B cell (primary cell): Measurements from ENCODE around the gene ABHD16A. TPM values are rescaled to one million over a fixed set of nuclear protein-coding genes. Genes with fewer than 3 reads are reported as not detected.

Experiments
- ATAC-seq: fragments of 200-7000 bp; cut with Tn5 transposase; one replicate; pipeline ENCODE4 v1.10.0; 2021; ENCODE audit warnings: low read depth, mild to moderate bottlenecking, moderate number of reproducible peaks, moderate library complexity
- CTCF ChIA-PET: fragments of 350-600 bp; sonication (Branson Sonifier 250); formaldehyde crosslinking; loops from one replicate; lab custom pipeline; 2021; ENCODE audit warnings: antibody characterized with exemption, inconsistent platforms; lab: Charles Lee
- POLR2A ChIA-PET: fragments of 350-600 bp; sonication (Branson Sonifier 250); formaldehyde crosslinking; loops from one replicate; lab custom pipeline; 2021; ENCODE audit warnings: antibody characterized with exemption; lab: Charles Lee
- DNase-seq: peaks from one replicate; pipeline ENCODE4 v3.0.0; 2013
- H2AFZ ChIP-seq: 2 replicates; pipeline ENCODE4 v1.6.1; 2012; ENCODE audit warnings: mild to moderate bottlenecking, low read depth, low read length; ENCODE audit not compliant: insufficient read depth, poor library complexity, severe bottlenecking
- H3K27ac ChIP-seq, 2 donors: 1 replicate in 1 of 2; 2 replicates in 1 of 2; pipeline ENCODE4 v1.5.1; 2012 to 2013; ENCODE audit warnings: low read length in 2 of 2, mild to moderate bottlenecking in 2 of 2, moderate library complexity in 1 of 2
- H3K27me3 ChIP-seq, 4 experiments: fragments of 200-600 bp in 1 of 4; sonication (generic) in 1 of 4; replicated peaks in 1 of 4; 1 replicate in 2 of 4; 2 replicates in 2 of 4; pipeline versions ENCODE4 v1.6.1 to v1.7.0; 2013 to 2016; ENCODE audit warnings: low read length in 3 of 4, mild to moderate bottlenecking in 2 of 4, mixed read lengths in 1 of 4, moderate library complexity in 1 of 4; ENCODE audit not compliant: insufficient read depth in 4 of 4, control insufficient read depth in 3 of 4; ENCODE audit errors: control extremely low read depth in 1 of 4
- H3K36me3 ChIP-seq, 2 experiments: replicated peaks in 1 of 2; 1 replicate in 1 of 2; 2 replicates in 1 of 2; pipeline versions ENCODE4 v1.6.1 to v1.7.1; 2013; ENCODE audit warnings: low read length in 1 of 2; ENCODE audit not compliant: insufficient read depth in 2 of 2, control insufficient read depth in 1 of 2; ENCODE audit errors: control extremely low read depth in 1 of 2, extremely low read depth in 1 of 2
- H3K4me1 ChIP-seq, 2 donors: fragments of 200-600 bp in 1 of 2; sonication (generic) in 1 of 2; 1 replicate in 1 of 2; 2 replicates in 1 of 2; pipeline versions ENCODE4 v1.5.1 to v1.6.1; 2013 to 2017; ENCODE audit warnings: low read length in 2 of 2; ENCODE audit not compliant: control insufficient read depth in 2 of 2, insufficient read depth in 2 of 2
- H3K4me2 ChIP-seq: replicated peaks from 2 replicates; pipeline ENCODE3; 2012; ENCODE audit warnings: mild to moderate bottlenecking, low read depth, low read length; ENCODE audit not compliant: poor library complexity, severe bottlenecking
- H3K4me3 ChIP-seq, 5 experiments: fragments of 200-600 bp in 1 of 5; sonication (generic) in 1 of 5; 1 replicate in 3 of 5; 2 replicates in 2 of 5; pipeline versions ENCODE4 v1.5.1 to v1.7.0; 2011 to 2016; ENCODE audit warnings: low read length in 4 of 5, mild to moderate bottlenecking in 4 of 5, low read depth in 2 of 5, control low read depth in 1 of 5, moderate library complexity in 1 of 5; ENCODE audit not compliant: insufficient read depth in 1 of 5; ENCODE audit errors: control extremely low read depth in 1 of 5, extremely low read depth in 1 of 5
- H3K79me2 ChIP-seq: fragments of 200-600 bp; sonication (generic); one replicate; pipeline ENCODE4 v1.6.0; 2016; ENCODE audit warnings: low read length; ENCODE audit not compliant: control insufficient read depth, insufficient read depth
- H3K9ac ChIP-seq: fragments of 200-600 bp; sonication (generic); 2 replicates; pipeline ENCODE4 v1.6.1; 2017; ENCODE audit warnings: mild to moderate bottlenecking, low read length, moderate library complexity
- H3K9me3 ChIP-seq, 3 donors: one replicate each; pipeline versions ENCODE4 v1.6.1 to v1.7.1; 2013; ENCODE audit warnings: low read length in 2 of 3; ENCODE audit not compliant: control insufficient read depth in 2 of 3, insufficient read depth in 1 of 3; ENCODE audit errors: control extremely low read depth in 1 of 3
- H4K20me1 ChIP-seq: 2 replicates; pipeline ENCODE4 v1.6.0; 2012; ENCODE audit warnings: mild to moderate bottlenecking, low read length; ENCODE audit not compliant: insufficient read depth, control insufficient read depth, poor library complexity, severe bottlenecking
- H3K27ac Mint-ChIP-seq: one replicate; pipeline ENCODE4 v1.8.0; 2021; ENCODE audit warnings: mixed read lengths
- H3K27me3 Mint-ChIP-seq: one replicate; pipeline ENCODE4 v1.8.0; 2021; ENCODE audit warnings: mixed read lengths
- H3K4me1 Mint-ChIP-seq: one replicate; pipeline ENCODE4 v1.8.0; 2021; ENCODE audit warnings: mixed read lengths
- H3K4me3 Mint-ChIP-seq: one replicate; pipeline ENCODE4 v1.8.0; 2021; ENCODE audit warnings: mixed read lengths
- H3K9me3 Mint-ChIP-seq: one replicate; pipeline ENCODE4 v1.8.0; 2022; ENCODE audit warnings: mixed read lengths; ENCODE audit not compliant: insufficient read depth
- EZH2 ChIP-seq: IDR thresholded peaks from 2 replicates; pipeline ENCODE4 v1.6.1; 2012; ENCODE audit warnings: borderline replicate concordance, low read depth, mild to moderate bottlenecking, moderate library complexity, low read length; ENCODE audit not compliant: insufficient read depth, poor library complexity, severe bottlenecking
- WGBS: methylation state at CpG from one replicate; pipeline ENCODE4 v1.1.5; 2013; ENCODE audit warnings: missing lambda C conversion rate; ENCODE audit not compliant: insufficient coverage; 5-methylcytosine and 5-hydroxymethylcytosine counted together
- intact Hi-C: fragments of 100-400 bp; cut with micrococcal nuclease; formaldehyde crosslinking; loops from one replicate; pipeline ENCODE4 v1.10.0; 2022
- polyA plus RNA-seq: library from polyadenylated mRNA; depleted of rRNA; stranded (reverse); fragments of >200 nt; gene quantifications from 2 replicates; pipeline ENCODE4 v1.2.3, GENCODE V29; 2012
- total RNA-seq, 2 donors: library from RNA; stranded (reverse); fragments of 120-200 nt in 1 of 2; gene quantifications; 1 replicate in 1 of 2; 2 replicates in 1 of 2; pipeline versions ENCODE4 v1.2.3 to v1.2.4, GENCODE V29; 2013 to 2022
- TF ChIP-seq, protein P1 (sequence below): fragments of 200-600 bp; IDR thresholded peaks from one replicate; pipeline ENCODE4 v1.8.0; 2022; ENCODE audit warnings: antibody characterized with exemption, mild to moderate bottlenecking

Gene ABHD16A
- total and polyA plus RNA-seq, 2 donors (not counting 1 experiment from before 2014, with no cell fraction given): 78.3 to 97.5 TPM

- peak overlapping the region; percentile 0 to 87 (median 44) for H3K4me3 ChIP-seq
- no peaks in the 10 kb centered on the region for H3K9me3 ChIP-seq
- Mint-ChIP-seq H3K27ac (peak overlapping the region; percentile 91), H3K4me1 (peaks cover 75% of the 10 kb centered on the region), H3K27me3 (no peaks in the 10 kb centered on the region), H3K9me3 (no peaks in the 10 kb centered on the region), H3K4me3 (peak overlapping the region; percentile 100)
- H2AFZ ChIP-seq: peak overlapping the region; percentile 42
- POLR2A ChIA-PET: interaction anchor here (0.6 to 3.1 kb wide), 17 partner anchors 8 to 157 kb away, joined by 3 to 20 read pairs (median 5); partner anchors contain the start of genes ABHD16A, DDAH2, HSPA1A and HSPA1B
- peak overlapping the region; percentile 91 for H3K9ac ChIP-seq
- peaks cover 53 to 57% of the 10 kb centered on the region in 2 donors for H3K4me1 ChIP-seq
- DNase-seq (peak; percentile 90), ATAC-seq (peak; percentile 25)
- H3K4me2 ChIP-seq: peak overlapping the region; percentile 82
- intact Hi-C loops: loop anchor here (1.0 to 10.0 kb wide), 11 partner anchors 8 to 457 kb away; partner anchors contain the start of genes ABHD16A, CSNK2B, DDX39B and DXO
- WGBS: 5% methylated on average over 4 of the region's 6 CpGs
- H3K79me2 ChIP-seq: peaks cover 57% of the 10 kb centered on the region
- no peaks in the 10 kb centered on the region for H3K27me3 ChIP-seq
- H3K36me3 ChIP-seq: peaks cover 6 to 12% of the 10 kb centered on the region in 2 experiments
- peak overlapping the region; percentile 81 to 96 for H3K27ac ChIP-seq
- CTCF ChIA-PET: interaction anchor here (0.6 to 7.8 kb wide), 18 partner anchors 9 to 149 kb away, joined by 3 to 90 read pairs (median 4); partner anchors contain the start of genes ABHD16A, DDAH2, LSM2 and LY6G5C
- no peak for TF ChIP-seq EZH2
- TF ChIP-seq, protein P1, sequence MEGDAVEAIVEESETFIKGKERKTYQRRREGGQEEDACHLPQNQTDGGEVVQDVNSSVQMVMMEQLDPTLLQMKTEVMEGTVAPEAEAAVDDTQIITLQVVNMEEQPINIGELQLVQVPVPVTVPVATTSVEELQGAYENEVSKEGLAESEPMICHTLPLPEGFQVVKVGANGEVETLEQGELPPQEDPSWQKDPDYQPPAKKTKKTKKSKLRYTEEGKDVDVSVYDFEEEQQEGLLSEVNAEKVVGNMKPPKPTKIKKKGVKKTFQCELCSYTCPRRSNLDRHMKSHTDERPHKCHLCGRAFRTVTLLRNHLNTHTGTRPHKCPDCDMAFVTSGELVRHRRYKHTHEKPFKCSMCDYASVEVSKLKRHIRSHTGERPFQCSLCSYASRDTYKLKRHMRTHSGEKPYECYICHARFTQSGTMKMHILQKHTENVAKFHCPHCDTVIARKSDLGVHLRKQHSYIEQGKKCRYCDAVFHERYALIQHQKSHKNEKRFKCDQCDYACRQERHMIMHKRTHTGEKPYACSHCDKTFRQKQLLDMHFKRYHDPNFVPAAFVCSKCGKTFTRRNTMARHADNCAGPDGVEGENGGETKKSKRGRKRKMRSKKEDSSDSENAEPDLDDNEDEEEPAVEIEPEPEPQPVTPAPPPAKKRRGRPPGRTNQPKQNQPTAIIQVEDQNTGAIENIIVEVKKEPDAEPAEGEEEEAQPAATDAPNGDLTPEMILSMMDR: peak; percentile 11
- peaks cover 7% of the 10 kb centered on the region for H4K20me1 ChIP-seq
Measured at GRCh38 chr6:31737991-31738979, 35.2 kb upstream of the ABHD16A start.
